ENCODE results near the gene SCT.

Gene SCT

GRCh38 chr11:643849-644738 lies 17.1 kb upstream of the SCT start:
- Histone ChIP-seq H3K9ac (ENCODE audit: low read length) (no peak overlapping the region), H2BK12ac (ENCODE audit: low read length) (no peak overlapping the region), H3K4me2 (ENCODE audit: low read length) (no peak overlapping the region), H4K8ac (ENCODE audit: low read depth, low read length) (no peak overlapping the region), H3K79me2 (ENCODE audit: control insufficient read depth, insufficient read depth, low read length, poor library complexity) (no peaks in the 10 kb centered on the region), H2BK5ac (ENCODE audit: low read depth, low read length, poor library complexity) (no peak overlapping the region), H3K4ac (ENCODE audit: low read depth, low read length) (no peak overlapping the region), H3K4me1 (ENCODE audit: control insufficient read depth in 1 of 2, insufficient read depth in 2 of 2, low read length in 2 of 2) (peaks cover 0 to 6% of the 10 kb centered on the region in 2 experiments), H3K4me3 (ENCODE audit: low read depth, low read length) (no peak overlapping the region), H3K27ac (ENCODE audit: low read depth, low read length) (no peak overlapping the region), H4K91ac (ENCODE audit: low read depth, low read length) (no peak overlapping the region), H2AFZ (ENCODE audit: insufficient read depth, low read length, poor library complexity) (no peak overlapping the region), H3K79me1 (ENCODE audit: low read length) (no peaks in the 10 kb centered on the region), H3K23ac (ENCODE audit: low read length) (no peak overlapping the region), H2BK120ac (ENCODE audit: insufficient read depth, low read length, poor library complexity) (no peak overlapping the region), H4K12ac (ENCODE audit: low read depth, low read length) (no peak overlapping the region), H3K36me3 (ENCODE audit: control insufficient read depth in 1 of 2, insufficient read depth in 2 of 2, low read length in 2 of 2) (peaks cover 25 to 29% of the 10 kb centered on the region in 2 experiments), H2AK5ac (ENCODE audit: low read length) (no peak overlapping the region), H3K27me3 (ENCODE audit: insufficient read depth, low read length) (peaks cover 9% of the 10 kb centered on the region), H3K9me3 (ENCODE audit: insufficient read depth, low read depth, low read length) (peaks cover 6% of the 10 kb centered on the region), H3K18ac (ENCODE audit: low read length) (no peak overlapping the region), H3K14ac (ENCODE audit: low read length) (no peak overlapping the region)
- DNase-seq = no peak
- WGBS (ENCODE audit: extremely low coverage, insufficient coverage, insufficient read length) = no CpG with 5 or more reads among the region's 50 CpGs

DNA sequence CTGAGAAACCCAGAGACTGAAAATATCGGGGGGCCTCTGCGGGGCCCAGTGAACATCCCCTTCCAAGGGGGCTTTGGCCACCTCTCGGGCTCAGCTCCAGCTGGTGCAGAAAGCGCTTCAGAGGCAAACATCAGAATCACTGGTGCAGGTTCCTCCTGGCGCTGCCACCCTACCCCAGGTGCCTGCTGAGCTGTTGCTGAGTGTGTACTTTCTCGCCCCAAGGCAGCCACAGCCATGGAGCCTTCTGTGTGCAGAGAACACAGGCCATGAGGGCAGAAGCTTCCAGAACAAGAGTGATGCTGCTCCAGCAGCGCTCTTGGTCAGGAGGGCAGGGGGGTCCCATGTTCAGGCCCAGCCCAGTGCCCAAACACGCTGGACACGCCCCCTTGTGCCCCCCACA lies 16.4 kb upstream of the SCT start:
- H2BK5ac ChIP-seq (ENCODE audit: low read depth, low read length, poor library complexity) = no peak overlapping the region
- peaks cover 0 to 10% of the 10 kb centered on the region in 2 experiments for H3K4me1 ChIP-seq (ENCODE audit: control insufficient read depth in 1 of 2, insufficient read depth in 2 of 2, low read length in 2 of 2)
- H3K18ac ChIP-seq (ENCODE audit: low read length) = no peak overlapping the region
- no peak overlapping the region for H2AFZ ChIP-seq (ENCODE audit: insufficient read depth, low read length, poor library complexity)
- no peak overlapping the region for H2BK12ac ChIP-seq (ENCODE audit: low read length)
- H3K9ac ChIP-seq (ENCODE audit: low read length) = no peak overlapping the region
- H3K79me1 ChIP-seq (ENCODE audit: low read length) = no peaks in the 10 kb centered on the region
- WGBS (ENCODE audit: extremely low coverage, insufficient coverage, insufficient read length) = no CpG with 5 or more reads among the region's 9 CpGs
- no peak overlapping the region for H3K14ac ChIP-seq (ENCODE audit: low read length)
- no peak overlapping the region for H3K4me2 ChIP-seq (ENCODE audit: low read length)
- H3K4ac ChIP-seq (ENCODE audit: low read depth, low read length) = no peak overlapping the region
- H3K23ac ChIP-seq (ENCODE audit: low read length) = no peak overlapping the region
- H3K36me3 ChIP-seq (ENCODE audit: control insufficient read depth in 1 of 2, insufficient read depth in 2 of 2, low read length in 2 of 2) = peaks cover 25 to 29% of the 10 kb centered on the region in 2 experiments
- no peak overlapping the region for H3K4me3 ChIP-seq (ENCODE audit: low read depth, low read length)
- H4K91ac ChIP-seq (ENCODE audit: low read depth, low read length) = no peak overlapping the region
- no peak for DNase-seq
- peaks cover 16% of the 10 kb centered on the region for H3K27me3 ChIP-seq (ENCODE audit: insufficient read depth, low read length)
- H2AK5ac ChIP-seq (ENCODE audit: low read length) = no peak overlapping the region
- H4K12ac ChIP-seq (ENCODE audit: low read depth, low read length) = no peak overlapping the region
- no peak overlapping the region for H3K27ac ChIP-seq (ENCODE audit: low read depth, low read length)
- H3K79me2 ChIP-seq (ENCODE audit: control insufficient read depth, insufficient read depth, low read length, poor library complexity) = no peaks in the 10 kb centered on the region
- no peak overlapping the region for H4K8ac ChIP-seq (ENCODE audit: low read depth, low read length)
- no peak overlapping the region for H2BK120ac ChIP-seq (ENCODE audit: insufficient read depth, low read length, poor library complexity)
- peaks cover 6% of the 10 kb centered on the region for H3K9me3 ChIP-seq (ENCODE audit: insufficient read depth, low read depth, low read length)

DNA sequence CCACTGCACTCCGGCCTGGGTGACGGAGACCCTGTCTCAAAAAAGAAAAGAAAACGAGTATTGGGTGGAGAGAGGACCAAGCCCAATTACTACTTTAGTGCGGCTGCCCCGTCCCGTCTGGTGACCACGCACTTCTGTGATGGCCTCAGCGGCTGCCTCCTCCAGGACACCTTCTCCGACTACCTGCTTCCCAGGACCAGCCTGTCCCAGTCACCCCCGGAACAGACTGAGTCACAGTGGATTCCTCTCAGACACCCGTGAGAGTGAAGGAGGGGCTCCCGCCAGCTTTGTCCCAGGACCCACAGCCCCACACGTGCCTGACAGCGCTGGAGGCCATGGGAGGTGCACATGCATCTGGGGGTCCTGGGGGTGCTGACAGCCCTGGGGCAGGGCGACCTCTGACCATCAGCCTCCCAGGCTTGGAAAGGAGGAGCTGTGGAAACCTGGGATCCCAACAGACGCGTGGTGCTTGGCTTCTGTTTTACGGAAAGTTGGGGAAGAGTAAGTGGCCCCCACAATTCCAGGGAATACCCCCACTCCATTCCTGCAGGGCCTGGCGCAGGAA lies 14.9 kb upstream of the SCT start:
- Histone ChIP-seq H2BK120ac (ENCODE audit: insufficient read depth, low read length, poor library complexity) (no peak overlapping the region), H3K27ac (ENCODE audit: low read depth, low read length) (no peak overlapping the region), H2AFZ (ENCODE audit: insufficient read depth, low read length, poor library complexity) (no peak overlapping the region), H3K4me2 (ENCODE audit: low read length) (no peak overlapping the region), H2BK12ac (ENCODE audit: low read length) (no peak overlapping the region), H3K18ac (ENCODE audit: low read length) (no peak overlapping the region), H3K23ac (ENCODE audit: low read length) (no peak overlapping the region), H2AK5ac (ENCODE audit: low read length) (no peak overlapping the region), H3K14ac (ENCODE audit: low read length) (no peak overlapping the region), H4K12ac (ENCODE audit: low read depth, low read length) (no peak overlapping the region), H4K8ac (ENCODE audit: low read depth, low read length) (no peak overlapping the region), H3K9me3 (ENCODE audit: insufficient read depth, low read depth, low read length) (peaks cover 6% of the 10 kb centered on the region), H3K79me2 (ENCODE audit: control insufficient read depth, insufficient read depth, low read length, poor library complexity) (no peaks in the 10 kb centered on the region), H3K79me1 (ENCODE audit: low read length) (no peaks in the 10 kb centered on the region), H3K4me1 (ENCODE audit: control insufficient read depth in 1 of 2, insufficient read depth in 2 of 2, low read length in 2 of 2) (peaks cover 12 to 23% of the 10 kb centered on the region in 2 experiments), H3K27me3 (ENCODE audit: insufficient read depth, low read length) (peaks cover 31% of the 10 kb centered on the region), H3K4me3 (ENCODE audit: low read depth, low read length) (no peak overlapping the region), H3K4ac (ENCODE audit: low read depth, low read length) (no peak overlapping the region), H2BK5ac (ENCODE audit: low read depth, low read length, poor library complexity) (no peak overlapping the region), H3K9ac (ENCODE audit: low read length) (no peak overlapping the region), H3K36me3 (ENCODE audit: control insufficient read depth in 1 of 2, insufficient read depth in 2 of 2, low read length in 2 of 2) (peaks cover 22 to 25% of the 10 kb centered on the region in 2 experiments), H4K91ac (ENCODE audit: low read depth, low read length) (no peak overlapping the region)
- DNase-seq = no peak
- no CpG with 5 or more reads among the region's 19 CpGs for WGBS (ENCODE audit: extremely low coverage, insufficient coverage, insufficient read length)

- no peak overlapping the region for H2BK12ac ChIP-seq (ENCODE audit: low read length)
- no peak overlapping the region for H2BK5ac ChIP-seq (ENCODE audit: low read depth, low read length, poor library complexity)
- no peak overlapping the region for H3K4ac ChIP-seq (ENCODE audit: low read depth, low read length)
- peaks cover 18 to 29% of the 10 kb centered on the region in 2 experiments for H3K4me1 ChIP-seq (ENCODE audit: control insufficient read depth in 1 of 2, insufficient read depth in 2 of 2, low read length in 2 of 2)
- no peak overlapping the region for H3K4me2 ChIP-seq (ENCODE audit: low read length)
- H3K36me3 ChIP-seq (ENCODE audit: control insufficient read depth in 1 of 2, insufficient read depth in 2 of 2, low read length in 2 of 2) = peaks cover 16 to 17% of the 10 kb centered on the region in 2 experiments
- no peak overlapping the region for H4K91ac ChIP-seq (ENCODE audit: low read depth, low read length)
- H3K27me3 ChIP-seq (ENCODE audit: insufficient read depth, low read length) = peaks cover 39% of the 10 kb centered on the region
- no peak overlapping the region for H4K12ac ChIP-seq (ENCODE audit: low read depth, low read length)
- no peak for DNase-seq
- H3K9me3 ChIP-seq (ENCODE audit: insufficient read depth, low read depth, low read length) = peaks cover 7% of the 10 kb centered on the region
- WGBS (ENCODE audit: extremely low coverage, insufficient coverage, insufficient read length) = no CpG with 5 or more reads among the region's 69 CpGs
- H2BK120ac ChIP-seq (ENCODE audit: insufficient read depth, low read length, poor library complexity) = no peak overlapping the region
- no peak overlapping the region for H4K8ac ChIP-seq (ENCODE audit: low read depth, low read length)
- H3K14ac ChIP-seq (ENCODE audit: low read length) = no peak overlapping the region
- H3K4me3 ChIP-seq (ENCODE audit: low read depth, low read length) = peak overlapping the region; percentile 34
- H3K27ac ChIP-seq (ENCODE audit: low read depth, low read length) = no peak overlapping the region
- no peaks in the 10 kb centered on the region for H3K79me2 ChIP-seq (ENCODE audit: control insufficient read depth, insufficient read depth, low read length, poor library complexity)
- no peak overlapping the region for H3K18ac ChIP-seq (ENCODE audit: low read length)
- no peak overlapping the region for H2AFZ ChIP-seq (ENCODE audit: insufficient read depth, low read length, poor library complexity)
- H3K9ac ChIP-seq (ENCODE audit: low read length) = no peak overlapping the region
- no peak overlapping the region for H2AK5ac ChIP-seq (ENCODE audit: low read length)
- peaks cover 1% of the 10 kb centered on the region for H3K79me1 ChIP-seq (ENCODE audit: low read length)
- no peak overlapping the region for H3K23ac ChIP-seq (ENCODE audit: low read length)
Observed at GRCh38 chr11:640021-640706, 13.2 kb upstream of the SCT start.
